DOHH2 (cell line): ENCODE results near the gene ABCC9.
"Not testable (repeated sequence)": the region's sequence is repeated elsewhere in the genome, so short reads cannot be mapped to it uniquely, and the experiment has no call there.

ENCODE experiments used
- H3F3A ChIP-seq: fragments of 200-600 bp; sonication (generic), shearing (Covaris generic); 2 replicates; pipeline ENCODE4 v1.6.0; 2016; ENCODE audit warnings: antibody characterized with exemption, mild to moderate bottlenecking; ENCODE audit not compliant: control insufficient read depth, insufficient read depth
- H3K27ac ChIP-seq: fragments of 200-600 bp; sonication (generic); 2 replicates; pipeline ENCODE4 v1.5.1; 2014; ENCODE audit warnings: low read depth, mild to moderate bottlenecking, low read length, moderate library complexity
- H3K27me3 ChIP-seq: fragments of 200-600 bp; sonication (generic); 2 replicates; pipeline ENCODE4 v1.6.1; 2014; ENCODE audit warnings: mild to moderate bottlenecking, low read length, mixed read lengths; ENCODE audit not compliant: control insufficient read depth
- H3K36me3 ChIP-seq: fragments of 200-600 bp; sonication (generic); 2 replicates; pipeline ENCODE4 v1.6.1; 2014; ENCODE audit warnings: mild to moderate bottlenecking, low read length, moderate library complexity, mixed read lengths; ENCODE audit not compliant: control insufficient read depth
- H3K4me1 ChIP-seq: fragments of 200-600 bp; sonication (generic); 2 replicates; pipeline ENCODE4 v1.6.1; 2014; ENCODE audit warnings: mild to moderate bottlenecking, low read length, mixed read lengths; ENCODE audit not compliant: control insufficient read depth
- H3K4me2 ChIP-seq: fragments of 200-600 bp; sonication (generic); 2 replicates; pipeline ENCODE4 v1.6.0; 2014; ENCODE audit warnings: mild to moderate bottlenecking, low read length, moderate library complexity
- H3K4me3 ChIP-seq: fragments of 200-600 bp; sonication (generic); 2 replicates; pipeline ENCODE4 v1.5.1; 2014; ENCODE audit warnings: mild to moderate bottlenecking, low read length, mixed read lengths
- H3K79me2 ChIP-seq: fragments of 200-600 bp; sonication (generic); 2 replicates; pipeline ENCODE4 v1.6.1; 2014; ENCODE audit warnings: mild to moderate bottlenecking, low read length, mixed read lengths; ENCODE audit not compliant: control insufficient read depth
- H3K9me2 ChIP-seq: fragments of 200-600 bp; sonication (generic); replicated peaks from 2 replicates; pipeline ENCODE4 v1.6.1; 2014; ENCODE audit warnings: mild to moderate bottlenecking, low read length, mixed read lengths; ENCODE audit not compliant: control insufficient read depth
- H3K9me3 ChIP-seq: fragments of 200-600 bp; sonication (generic); 2 replicates; pipeline ENCODE4 v1.6.1; 2014; ENCODE audit warnings: antibody characterized with exemption, low read length, mixed read lengths; ENCODE audit not compliant: control insufficient read depth, insufficient read depth
- H4K20me1 ChIP-seq: fragments of 200-600 bp; sonication (generic); 2 replicates; pipeline ENCODE4 v1.6.0; 2014; ENCODE audit warnings: low read depth, mild to moderate bottlenecking, antibody characterized with exemption, low read length, moderate library complexity; ENCODE audit not compliant: control insufficient read depth, insufficient read depth
- CTCF ChIP-seq: fragments of 200-600 bp; sonication (generic); IDR thresholded peaks from one replicate; pipeline ENCODE4 v1.5.1; 2014; ENCODE audit warnings: antibody characterized with exemption, mild to moderate bottlenecking, low read depth, low read length; ENCODE audit not compliant: poor library complexity, severe bottlenecking
- EZH2phosphoT487 ChIP-seq: fragments of 200-600 bp; sonication (generic); IDR thresholded peaks from 2 replicates; pipeline ENCODE4 v1.6.1; 2017; ENCODE audit warnings: borderline replicate concordance, mild to moderate bottlenecking, antibody characterized with exemption, low read length, moderate library complexity, mixed read lengths

The ABCC9 gene

GRCh38 chr12:21906919-21907493 is 34.2 kb downstream of the ABCC9 start:
- Histone ChIP-seq H3K27ac (no peak overlapping the region), H3K4me1 (no peaks in the 10 kb centered on the region), H3K27me3 (no peaks in the 10 kb centered on the region), H3F3A (no peaks in the 10 kb centered on the region), H3K9me2 (no peaks in the 10 kb centered on the region), H3K4me3 (no peak overlapping the region), H3K4me2 (no peak overlapping the region), H3K36me3 (no peaks in the 10 kb centered on the region), H4K20me1 (no peaks in the 10 kb centered on the region), H3K9me3 (no peaks in the 10 kb centered on the region), H3K79me2 (no peaks in the 10 kb centered on the region)
- TF ChIP-seq CTCF (no peak), EZH2phosphoT487 (no peak)

GRCh38 chr12:21899532-21899931 is 41.7 kb downstream of the ABCC9 start:
- H3K4me3 ChIP-seq, H4K20me1 ChIP-seq, H3K4me1 ChIP-seq, H3K9me2 ChIP-seq, H3K27me3 ChIP-seq, H3K4me2 ChIP-seq, H3F3A ChIP-seq, H3K27ac ChIP-seq, H3K36me3 ChIP-seq, H3K9me3 ChIP-seq, H3K79me2 ChIP-seq: not testable (repeated sequence)

- TF ChIP-seq CTCF (no peak), EZH2phosphoT487 (no peak)
- Histone ChIP-seq H3K36me3 (no peaks in the 10 kb centered on the region), H3F3A (no peaks in the 10 kb centered on the region), H3K4me2 (no peak overlapping the region), H3K27ac (no peak overlapping the region), H3K27me3 (no peaks in the 10 kb centered on the region), H3K9me3 (no peaks in the 10 kb centered on the region), H3K4me1 (no peaks in the 10 kb centered on the region), H3K4me3 (no peak overlapping the region), H4K20me1 (no peaks in the 10 kb centered on the region), H3K9me2 (no peaks in the 10 kb centered on the region), H3K79me2 (no peaks in the 10 kb centered on the region)
These were observed 45.6 kb downstream of the ABCC9 start for GRCh38 chr12:21895651-21896050.

GRCh38 chr12:21894792-21895595 is 46.2 kb downstream of the ABCC9 start:
- no peaks in the 10 kb centered on the region for H3K79me2 ChIP-seq
- no peaks in the 10 kb centered on the region for H3K9me2 ChIP-seq
- no peaks in the 10 kb centered on the region for H4K20me1 ChIP-seq
- no peaks in the 10 kb centered on the region for H3K4me1 ChIP-seq
- no peak overlapping the region for H3K4me3 ChIP-seq
- H3K27ac ChIP-seq, result no peak overlapping the region
- H3F3A ChIP-seq, result no peaks in the 10 kb centered on the region
- H3K9me3 ChIP-seq, result no peaks in the 10 kb centered on the region
- H3K36me3 ChIP-seq, result no peaks in the 10 kb centered on the region
- no peak for TF ChIP-seq CTCF
- TF ChIP-seq EZH2phosphoT487, result no peak
- no peak overlapping the region for H3K4me2 ChIP-seq
- no peaks in the 10 kb centered on the region for H3K27me3 ChIP-seq
